IMR-90 (cell line): ENCODE measurements around the gene RBPJ.

Experiments
- FOS ChIP-seq: fragments of 150-350 bp; IDR thresholded peaks from 2 replicates; pipeline ENCODE4 v1.6.1; 2016; ENCODE audit warnings: low read depth, low read length
- MXI1 ChIP-seq: IDR thresholded peaks from 2 replicates; pipeline ENCODE4 v1.6.1; 2012; ENCODE audit warnings: low read depth, mild to moderate bottlenecking, low read length, moderate library complexity, borderline replicate concordance

GRCh38 chr4:26424153-26424552, 103.3 kb downstream of the RBPJ start:
- TF ChIP-seq MXI1 = no peak
- TF ChIP-seq FOS = no peak
